HTR-8/SVneo (cell line): ENCODE results near the gene UBTD1.
A peak's percentile ranks its signal among the peaks of the same experiment; 100 is the strongest.

Experiments
- DNase-seq: peaks from one replicate; pipeline ENCODE4 v3.0.0; 2011; ENCODE audit warnings: low spot score, mixed read lengths; ENCODE audit not compliant: insufficient read length
- FAIRE-seq: peaks from 2 replicates; lab custom pipeline; 2011; peaks lifted over from hg19 to GRCh38; lab: Jason Lieb, UNC

Gene UBTD1

GRCh38 chr10:97577701-97578100, 79.0 kb downstream of the UBTD1 start:
- FAIRE-seq = no peak
- no peak for DNase-seq

DNA sequence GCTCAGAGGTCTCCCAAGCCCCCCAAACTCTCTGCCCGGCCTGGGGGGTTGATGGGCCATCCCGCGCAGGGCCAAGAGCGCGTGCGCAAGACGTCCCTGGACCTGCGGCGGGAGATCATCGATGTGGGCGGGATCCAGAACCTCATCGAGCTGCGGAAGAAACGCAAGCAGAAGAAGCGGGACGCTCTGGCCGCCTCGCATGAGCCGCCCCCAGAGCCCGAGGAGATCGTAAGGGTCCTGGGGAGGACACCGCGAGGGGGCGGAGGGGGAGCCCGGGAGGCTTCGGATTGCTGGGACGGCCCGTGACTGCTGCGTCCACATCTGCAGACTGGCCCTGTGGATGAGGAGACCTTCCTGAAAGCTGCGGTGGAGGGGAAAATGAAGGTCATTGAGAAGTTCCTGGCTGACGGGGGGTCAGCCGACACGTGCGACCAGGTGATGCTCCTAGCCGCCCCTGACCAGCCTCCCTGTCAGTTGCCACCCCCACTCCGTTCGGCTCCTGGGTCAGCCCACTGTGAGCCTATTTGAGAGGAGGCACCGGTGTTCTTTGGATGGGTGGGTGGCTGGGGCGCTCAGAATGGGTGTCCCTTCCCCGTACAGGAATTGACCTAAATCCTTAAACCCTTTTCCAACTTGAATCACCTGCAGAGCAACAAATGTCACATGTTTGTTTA, 79.6 kb downstream of the UBTD1 start:
- FAIRE-seq = no peak

GRCh38 chr10:97580421-97581367, 82.0 kb downstream of the UBTD1 start:
- DNase-seq = no peak
- FAIRE-seq = peak; percentile 28

More for the DNA sequence above, 79.6 kb downstream of the UBTD1 start:
- no peak for DNase-seq

DNA sequence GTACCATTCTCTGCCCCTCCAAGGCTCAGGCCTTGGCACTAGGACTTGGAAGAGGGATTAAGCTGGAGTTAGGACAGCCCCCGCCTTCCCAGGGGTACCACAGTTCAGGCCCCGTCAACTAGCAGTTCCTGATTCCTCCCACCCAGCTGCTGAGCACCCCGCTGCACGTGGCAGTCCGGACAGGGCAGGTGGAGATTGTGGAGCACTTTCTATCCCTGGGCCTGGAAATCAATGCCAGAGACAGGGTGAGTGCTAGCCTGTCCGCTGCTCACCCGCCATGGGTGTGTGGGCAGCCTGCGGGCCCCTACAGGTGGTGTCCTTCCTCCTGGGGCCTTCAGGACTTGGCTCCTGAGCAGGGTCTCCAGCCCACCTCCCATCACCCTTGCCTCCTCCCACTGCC, 83.4 kb downstream of the UBTD1 start:
- FAIRE-seq (no peak), DNase-seq (no peak)

DNA sequence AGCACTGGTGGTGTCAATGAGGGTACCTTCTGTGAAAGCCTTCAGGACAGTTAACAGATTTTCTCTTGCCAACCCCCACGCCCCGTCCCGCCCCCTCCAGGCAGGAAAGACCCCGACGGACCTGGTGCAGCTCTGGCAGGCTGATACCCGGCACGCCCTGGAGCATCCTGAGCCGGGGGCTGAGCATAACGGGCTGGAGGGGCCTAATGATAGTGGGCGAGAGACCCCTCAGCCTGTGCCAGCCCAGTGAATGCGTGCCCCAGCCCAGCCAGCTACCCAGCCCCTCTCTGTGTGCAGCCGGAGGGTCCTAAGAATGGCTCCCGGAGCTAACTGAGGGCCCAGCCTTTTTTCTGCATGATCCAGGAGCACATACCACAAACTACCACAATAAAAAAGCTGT, 84.8 kb downstream of the UBTD1 start:
- no peak for DNase-seq
- FAIRE-seq = no peak

DNA sequence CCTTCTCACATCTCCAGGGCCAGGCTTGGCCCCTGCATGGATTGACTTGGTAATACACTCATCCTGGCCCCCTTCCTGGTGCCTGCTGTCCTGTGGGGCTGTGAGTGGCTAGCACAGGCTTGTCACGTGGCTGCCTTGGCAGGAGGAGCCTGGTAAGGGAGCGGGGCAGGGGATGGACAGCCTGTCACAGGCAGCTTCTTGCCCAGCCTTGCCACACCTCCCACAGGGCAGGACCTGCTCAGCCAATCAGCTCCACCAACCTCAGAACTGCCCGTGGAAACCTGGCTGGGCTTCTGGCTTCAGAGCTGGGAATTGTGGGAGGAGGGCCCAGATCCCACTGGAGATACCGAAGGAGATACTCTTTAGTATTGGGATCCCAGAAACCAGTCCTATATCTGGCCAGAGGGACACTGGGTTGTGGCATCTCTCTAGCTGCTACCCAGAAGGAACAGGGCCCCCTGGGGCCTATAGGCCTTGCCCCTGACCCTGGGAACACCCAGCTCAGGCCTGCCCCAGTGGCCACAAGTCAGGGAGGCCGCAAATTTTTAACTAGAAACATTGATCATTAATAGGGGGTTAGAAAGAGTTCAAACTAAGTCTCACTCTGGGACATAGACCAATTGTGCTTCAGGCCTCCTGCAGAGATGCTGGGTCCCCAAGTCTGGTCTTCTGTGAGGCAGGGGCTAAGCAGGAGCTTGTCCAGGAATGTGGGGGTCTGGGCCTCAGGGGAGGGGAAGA, 85.5 kb downstream of the UBTD1 start, which contains the start of gene HOGA1:
Gene HOGA1 (plus strand): TSS at position 330 of the 738 bp plus-strand sequence. CDS start 315 bp downstream, at position 645.
- DNase-seq (peak; percentile 94), FAIRE-seq (peak; percentile 94)

DNA sequence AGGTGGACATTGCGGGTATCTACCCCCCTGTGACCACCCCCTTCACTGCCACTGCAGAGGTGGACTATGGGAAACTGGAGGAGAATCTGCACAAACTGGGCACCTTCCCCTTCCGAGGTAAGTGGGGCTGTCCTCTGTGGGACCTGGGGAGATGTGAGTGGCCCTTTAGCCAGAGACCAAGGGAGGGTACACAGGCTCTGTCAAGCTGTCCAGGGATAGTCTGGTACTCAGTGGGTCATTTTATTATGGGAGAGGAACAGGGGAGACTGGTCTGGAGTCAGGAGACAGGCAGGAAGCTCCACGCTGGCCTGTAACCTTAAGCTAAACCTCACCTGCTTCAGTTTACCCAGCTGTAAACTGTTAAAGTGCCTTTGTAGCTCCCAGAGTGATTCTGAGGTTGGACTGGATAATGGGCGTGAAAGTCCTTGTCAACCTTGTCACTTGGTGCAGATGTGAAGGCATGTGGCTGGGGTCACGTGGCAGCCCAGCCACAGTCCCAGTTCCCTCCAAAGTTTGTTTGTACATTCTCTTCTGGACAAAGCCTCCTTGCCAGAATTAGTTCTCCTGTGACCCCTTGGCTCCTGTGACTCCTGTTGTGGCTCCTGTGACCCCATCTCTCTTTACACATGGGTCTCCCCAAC, 86.2 kb downstream of the UBTD1 start:
- DNase-seq (no peak), FAIRE-seq (no peak)

DNA sequence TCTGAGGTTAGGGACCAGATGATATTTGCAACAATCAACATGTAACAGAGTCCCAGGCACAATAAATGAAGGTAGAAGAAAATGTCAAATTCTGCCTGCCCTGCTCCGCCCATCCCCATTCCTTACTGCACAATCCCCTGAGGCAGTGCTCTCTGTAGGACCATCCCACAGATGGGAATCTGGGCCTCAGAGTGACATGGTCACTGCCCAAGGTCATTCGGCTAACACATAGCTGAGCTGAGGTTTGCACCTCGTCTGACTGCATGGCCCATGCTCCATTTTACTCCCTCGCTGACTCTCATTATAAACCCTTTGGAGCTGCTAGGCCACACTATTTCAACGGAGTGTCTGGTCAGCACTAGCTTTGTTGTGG, 86.7 kb downstream of the UBTD1 start:
- FAIRE-seq (no peak), DNase-seq (no peak)

DNA sequence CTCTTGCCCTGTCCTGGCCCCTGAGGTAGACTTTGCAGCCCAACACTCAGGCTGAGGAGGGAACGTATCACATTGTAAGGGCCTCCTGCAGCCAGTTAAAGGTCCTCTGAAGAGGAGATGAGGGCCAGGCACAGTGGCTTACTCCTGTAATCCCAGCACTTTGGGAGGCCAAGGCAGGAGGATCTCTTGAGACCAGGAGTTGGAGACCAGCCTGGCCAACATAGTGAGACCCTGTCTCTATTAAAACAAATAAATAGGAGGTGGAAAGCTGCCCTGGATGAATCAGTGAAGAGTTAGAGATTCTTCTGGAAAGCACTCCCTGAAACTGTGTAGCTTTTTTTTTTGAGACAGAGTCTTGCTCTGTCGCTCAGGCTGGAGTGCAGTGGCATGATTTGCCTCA, 88.5 kb downstream of the UBTD1 start:
- no peak for FAIRE-seq
- DNase-seq = no peak

GRCh38 chr10:97589479-97589878, 90.8 kb downstream of the UBTD1 start, which contains the start of gene C10orf62:
TSS of gene C10orf62 (plus strand) at chr10:97589721. CDS start at chr10:97589898, 177 bp downstream.
- DNase-seq = no peak

GRCh38 chr10:97590082-97590747, 91.5 kb downstream of the UBTD1 start:
- DNase-seq (no peak), FAIRE-seq (no peak)

More at GRCh38 chr10:97589479-97589878, 90.8 kb downstream of the UBTD1 start, which contains the start of gene C10orf62:
- FAIRE-seq = no peak

GRCh38 chr10:97590748-97591495, 92.2 kb downstream of the UBTD1 start:
- no peak for FAIRE-seq
- no peak for DNase-seq

DNA sequence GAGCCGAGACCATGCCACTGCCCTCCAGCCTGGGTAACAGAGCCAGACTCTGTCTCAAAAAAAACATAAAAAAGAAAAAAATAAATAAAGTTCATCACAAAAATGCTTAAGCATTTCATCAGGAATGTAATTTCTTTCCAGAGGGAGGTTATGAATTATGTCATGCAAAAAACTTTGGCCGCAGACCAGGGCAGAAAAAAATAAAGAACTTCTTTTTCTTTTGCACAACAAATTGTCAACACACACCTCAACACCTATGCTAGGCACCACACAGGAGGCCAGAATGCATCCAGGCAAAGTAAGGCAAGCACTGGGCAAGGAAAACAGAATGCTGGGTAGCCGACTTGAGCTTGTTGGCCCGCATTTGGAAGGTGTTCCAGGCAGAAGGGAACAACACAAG, 94.7 kb downstream of the UBTD1 start:
- DNase-seq = no peak
- FAIRE-seq = no peak

GRCh38 chr10:97596101-97597082, 97.7 kb downstream of the UBTD1 start:
- FAIRE-seq (peak; percentile 74), DNase-seq (peak; percentile 75)

DNA sequence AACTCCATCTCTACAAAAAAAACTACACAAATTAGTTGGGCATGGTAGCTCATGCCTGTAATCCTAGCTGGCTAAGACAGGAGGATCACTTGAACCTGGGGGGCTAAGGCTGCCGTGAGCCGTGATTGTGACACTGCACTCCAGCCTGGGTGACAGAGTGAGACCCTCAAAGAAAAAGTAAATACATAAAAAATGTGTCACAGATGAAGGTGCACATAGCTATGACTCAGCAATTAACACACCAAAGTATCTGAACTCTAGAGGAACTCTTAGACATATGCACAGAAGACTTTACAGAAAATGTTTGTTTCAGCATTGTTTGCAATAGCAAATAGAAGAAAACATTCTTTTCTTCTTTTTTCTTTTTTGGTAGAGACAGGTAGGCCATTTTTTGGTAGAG, 99.1 kb downstream of the UBTD1 start:
- FAIRE-seq (no peak), DNase-seq (no peak)

DNA sequence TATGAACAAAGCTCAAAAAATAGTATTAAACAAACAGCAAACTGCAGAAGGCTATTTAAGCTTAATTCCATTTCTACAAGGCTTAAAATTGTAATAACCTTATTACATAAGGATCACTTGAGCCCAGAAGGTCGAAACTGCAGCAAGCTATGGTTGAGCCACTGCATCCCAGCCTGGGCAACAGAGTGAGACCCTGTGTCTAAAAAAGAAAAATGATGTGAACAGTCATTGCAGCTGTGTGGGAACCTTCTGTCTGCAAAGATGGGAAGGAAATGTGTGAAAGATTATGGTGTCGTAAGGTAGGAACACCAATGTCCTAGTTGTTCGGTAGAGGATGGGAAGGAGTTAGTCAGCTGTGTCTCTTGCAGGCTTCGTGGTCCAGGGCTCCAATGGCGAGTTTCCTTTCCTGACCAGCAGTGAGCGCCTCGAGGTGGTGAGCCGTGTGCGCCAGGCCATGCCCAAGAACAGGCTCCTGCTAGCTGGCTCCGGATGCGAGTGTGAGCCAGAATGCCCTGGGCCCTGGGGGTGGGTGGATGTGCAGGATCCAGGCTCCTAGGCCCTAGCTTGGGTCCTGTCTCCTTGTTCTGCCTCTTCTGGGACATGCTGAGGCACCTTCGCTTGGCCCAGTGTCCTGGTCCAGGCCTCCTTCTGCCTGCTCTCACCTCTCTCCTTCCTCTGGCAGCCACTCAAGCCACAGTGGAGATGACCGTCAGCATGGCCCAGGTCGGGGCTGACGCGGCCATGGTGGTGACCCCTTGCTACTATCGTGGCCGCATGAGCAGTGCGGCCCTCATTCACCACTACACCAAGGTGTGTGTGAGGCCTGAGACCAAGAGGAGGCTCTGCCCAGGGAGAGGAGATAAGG, 99.9 kb downstream of the UBTD1 start:
- DNase-seq (no peak), FAIRE-seq (peak; percentile 9)

GRCh38 chr10:97599272-97599619, 100.5 kb downstream of the UBTD1 start:
- DNase-seq (no peak), FAIRE-seq (no peak)
